ENCODE results near the gene RIC1. TPM values are rescaled to one million over a fixed set of nuclear protein-coding genes. Genes with fewer than 3 reads are reported as not detected.
A peak's percentile ranks its signal among the peaks of the same experiment; 100 is the strongest.
"Not testable (repeated sequence)": the region's sequence is repeated elsewhere in the genome, so short reads cannot be mapped to it uniquely, and the experiment has no call there.

RIC1 gene, protein sequence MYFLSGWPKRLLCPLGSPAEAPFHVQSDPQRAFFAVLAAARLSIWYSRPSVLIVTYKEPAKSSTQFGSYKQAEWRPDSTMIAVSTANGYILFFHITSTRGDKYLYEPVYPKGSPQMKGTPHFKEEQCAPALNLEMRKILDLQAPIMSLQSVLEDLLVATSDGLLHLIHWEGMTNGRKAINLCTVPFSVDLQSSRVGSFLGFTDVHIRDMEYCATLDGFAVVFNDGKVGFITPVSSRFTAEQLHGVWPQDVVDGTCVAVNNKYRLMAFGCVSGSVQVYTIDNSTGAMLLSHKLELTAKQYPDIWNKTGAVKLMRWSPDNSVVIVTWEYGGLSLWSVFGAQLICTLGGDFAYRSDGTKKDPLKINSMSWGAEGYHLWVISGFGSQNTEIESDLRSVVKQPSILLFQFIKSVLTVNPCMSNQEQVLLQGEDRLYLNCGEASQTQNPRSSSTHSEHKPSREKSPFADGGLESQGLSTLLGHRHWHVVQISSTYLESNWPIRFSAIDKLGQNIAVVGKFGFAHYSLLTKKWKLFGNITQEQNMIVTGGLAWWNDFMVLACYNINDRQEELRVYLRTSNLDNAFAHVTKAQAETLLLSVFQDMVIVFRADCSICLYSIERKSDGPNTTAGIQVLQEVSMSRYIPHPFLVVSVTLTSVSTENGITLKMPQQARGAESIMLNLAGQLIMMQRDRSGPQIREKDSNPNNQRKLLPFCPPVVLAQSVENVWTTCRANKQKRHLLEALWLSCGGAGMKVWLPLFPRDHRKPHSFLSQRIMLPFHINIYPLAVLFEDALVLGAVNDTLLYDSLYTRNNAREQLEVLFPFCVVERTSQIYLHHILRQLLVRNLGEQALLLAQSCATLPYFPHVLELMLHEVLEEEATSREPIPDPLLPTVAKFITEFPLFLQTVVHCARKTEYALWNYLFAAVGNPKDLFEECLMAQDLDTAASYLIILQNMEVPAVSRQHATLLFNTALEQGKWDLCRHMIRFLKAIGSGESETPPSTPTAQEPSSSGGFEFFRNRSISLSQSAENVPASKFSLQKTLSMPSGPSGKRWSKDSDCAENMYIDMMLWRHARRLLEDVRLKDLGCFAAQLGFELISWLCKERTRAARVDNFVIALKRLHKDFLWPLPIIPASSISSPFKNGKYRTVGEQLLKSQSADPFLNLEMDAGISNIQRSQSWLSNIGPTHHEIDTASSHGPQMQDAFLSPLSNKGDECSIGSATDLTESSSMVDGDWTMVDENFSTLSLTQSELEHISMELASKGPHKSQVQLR (N-terminal part only)
- 10 to 100 TPM in 1 of 2 donors, 1 to 10 TPM in 1; 9.2 to 10.9 TPM for total RNA-seq
- long read RNA-seq, partial matches to known transcripts, result 1 of 3 reads
- long read RNA-seq, other reads (novel, unspliced or antisense), result 2 of 3 reads

DNA sequence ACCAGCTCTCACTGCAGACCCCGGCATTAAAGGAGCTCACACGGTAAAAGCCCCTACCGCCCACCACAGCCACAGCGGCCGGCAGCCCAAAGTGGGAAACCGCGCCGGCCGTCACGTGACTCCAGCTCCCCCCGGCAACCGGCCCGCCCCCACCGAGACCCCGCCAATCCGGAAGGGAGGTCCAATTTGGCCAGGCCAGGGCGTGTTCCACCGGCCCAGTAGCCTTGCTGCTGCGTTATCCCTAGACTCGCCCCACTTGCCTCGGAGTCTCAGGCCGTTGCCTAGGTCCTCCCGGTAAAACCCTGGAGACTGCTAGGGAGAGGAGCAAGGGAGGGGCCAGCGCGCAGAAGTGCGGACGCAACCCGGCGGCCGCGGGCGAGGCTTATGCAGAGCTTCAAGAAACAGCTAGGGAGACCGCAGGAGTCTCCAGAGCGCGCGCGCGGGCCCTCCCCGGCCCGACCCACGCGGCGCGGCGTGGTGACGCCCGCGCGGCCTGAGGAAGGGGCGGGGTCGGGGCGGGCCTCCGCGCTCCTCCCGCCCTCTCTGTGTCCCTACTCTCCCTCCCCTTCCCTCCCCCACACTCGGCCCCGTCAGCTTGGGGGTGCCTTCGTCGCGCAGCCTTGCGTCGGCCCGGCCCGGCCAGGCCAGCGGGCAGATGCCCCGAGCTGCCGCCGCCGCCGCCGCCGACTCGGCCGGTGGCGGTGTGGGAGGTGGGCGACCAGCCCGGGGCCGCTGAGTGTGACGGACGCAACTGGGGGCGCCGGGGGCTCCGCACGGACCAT, at the start of gene RIC1:
Gene RIC1 (plus strand): TSS at position 578 of the 782 bp plus-strand sequence. CDS start 203 bp downstream, at position 781.
- DNase-seq, result peak; percentile 91
- peak; percentile 96 for ATAC-seq
- intact Hi-C loops (cut with DNase I), result no loop called here

DNA sequence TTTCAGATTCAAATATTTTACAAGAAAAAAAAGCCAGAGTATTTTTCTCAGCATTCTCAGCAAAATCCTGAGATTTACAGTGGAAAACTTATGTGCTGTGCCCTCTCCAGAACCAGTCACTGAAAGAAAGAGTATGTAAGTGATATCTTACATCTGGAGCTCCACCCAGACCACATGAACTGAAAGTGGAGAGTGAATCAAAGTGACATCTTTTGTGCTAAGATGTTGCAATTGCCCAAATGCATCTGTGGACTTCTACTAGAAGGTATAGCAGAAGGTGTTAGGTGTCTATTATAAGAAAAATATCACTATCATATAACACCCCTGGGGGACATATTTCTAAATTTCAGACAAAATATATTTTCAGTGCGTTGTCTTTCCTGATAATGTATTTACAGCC, 49.0 kb upstream of the RIC1 start:
- DNase-seq (no peak), ATAC-seq (no peak)
- intact Hi-C loops (cut with DNase I), result loop anchor here in 1 of 2 donors (5.0 kb wide), 1 partner anchor 68 kb away; the partner anchor contains the start of gene PDCD1LG2

DNA sequence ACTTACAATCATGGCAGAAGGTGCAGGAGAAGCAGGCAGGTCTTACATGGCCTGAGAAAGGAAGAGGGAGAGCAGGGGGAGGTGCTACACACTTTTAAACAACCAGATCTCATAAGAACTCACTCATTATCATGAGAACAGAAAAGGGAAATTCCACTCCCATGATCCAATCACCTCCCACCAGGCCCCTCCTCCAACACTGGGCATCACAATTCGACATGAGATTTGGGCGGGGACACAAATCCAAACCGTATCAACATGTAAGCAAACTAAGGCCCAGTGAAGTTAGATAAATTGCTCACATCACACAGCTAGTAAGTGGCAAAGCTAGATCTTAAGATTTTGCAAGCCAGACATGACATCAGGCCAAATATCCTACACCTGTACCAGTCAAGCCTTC, 48.3 kb upstream of the RIC1 start:
- intact Hi-C loops (cut with DNase I), result no loop called here
- DNase-seq, result no peak

DNA sequence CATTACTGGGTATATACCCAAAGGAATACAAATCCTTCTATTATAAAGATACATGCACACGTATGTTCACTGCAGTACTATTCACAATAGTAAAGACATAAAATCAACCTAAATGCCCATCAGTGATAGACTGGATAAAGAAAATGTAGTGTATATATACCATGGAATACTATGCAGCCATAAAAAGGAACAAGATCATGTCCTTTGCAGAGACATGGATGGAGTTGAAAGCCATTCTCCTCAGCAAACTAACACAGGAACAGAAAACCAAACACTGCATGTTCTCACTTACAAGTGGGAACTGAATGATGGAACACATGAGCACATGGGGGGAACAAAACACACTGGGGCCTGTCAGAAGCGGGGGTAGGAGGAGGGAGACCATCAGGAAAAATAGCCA, 47.2 kb upstream of the RIC1 start:
- intact Hi-C loops (cut with DNase I); ATAC-seq; DNase-seq: not testable (repeated sequence)

More for the DNA sequence above, 48.3 kb upstream of the RIC1 start:
- no peak for ATAC-seq

DNA sequence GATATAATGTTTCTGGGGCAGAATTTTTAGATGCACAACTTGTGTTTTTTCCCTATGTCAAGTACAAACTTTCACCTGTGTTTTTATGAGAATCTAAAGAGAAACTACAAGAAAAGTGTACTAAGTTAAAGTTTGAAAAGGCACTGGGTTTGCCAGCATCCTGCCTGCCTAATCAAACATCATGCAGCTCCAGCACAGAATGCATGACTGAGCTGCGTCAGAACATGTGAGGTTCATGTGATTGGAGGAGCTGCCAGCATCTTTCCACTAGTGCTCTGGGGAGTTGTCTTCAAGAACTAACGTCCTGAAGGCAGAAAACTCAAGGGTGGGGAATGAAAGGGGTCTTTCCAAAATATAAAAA, 46.1 kb upstream of the RIC1 start:
- DNase-seq (peak; percentile 44), ATAC-seq (peak; percentile 78 to 83)
- intact Hi-C loops (cut with DNase I), result no loop called here

DNA sequence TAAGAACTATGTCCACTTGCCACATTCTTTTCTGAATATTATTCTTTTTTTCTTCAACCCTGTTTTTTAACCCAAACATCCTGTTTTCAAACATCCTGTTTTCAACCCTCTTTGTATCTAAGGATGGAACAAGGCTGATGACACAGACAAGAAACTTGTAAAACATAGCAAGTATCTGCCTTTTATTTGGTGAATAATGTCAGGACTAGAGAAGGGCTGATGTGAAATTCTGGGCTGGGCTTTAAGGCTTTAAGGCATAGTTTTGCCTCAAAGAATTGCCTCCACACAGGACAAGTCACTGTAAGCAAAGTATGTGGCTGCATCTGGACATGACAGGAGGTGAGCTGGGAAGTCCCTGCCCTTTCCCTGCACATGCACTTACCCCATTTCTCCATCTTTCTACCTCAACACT, 42.5 kb upstream of the RIC1 start:
- ATAC-seq, result no peak
- intact Hi-C loops (cut with DNase I), result loop anchor here in 1 of 2 donors (5.0 kb wide), 2 partner anchors 84 to 399 kb away; partner anchors contain the start of gene INSL6
- no peak for DNase-seq

- ATAC-seq (no peak), DNase-seq (no peak)
- intact Hi-C loops (cut with DNase I), result loop anchor here in 1 of 2 donors (5.0 kb wide), 2 partner anchors 85 to 400 kb away; partner anchors contain the start of gene INSL6
These were observed 41.9 kb upstream of the RIC1 start for GRCh38 chr9:5587024-5587423.

DNA sequence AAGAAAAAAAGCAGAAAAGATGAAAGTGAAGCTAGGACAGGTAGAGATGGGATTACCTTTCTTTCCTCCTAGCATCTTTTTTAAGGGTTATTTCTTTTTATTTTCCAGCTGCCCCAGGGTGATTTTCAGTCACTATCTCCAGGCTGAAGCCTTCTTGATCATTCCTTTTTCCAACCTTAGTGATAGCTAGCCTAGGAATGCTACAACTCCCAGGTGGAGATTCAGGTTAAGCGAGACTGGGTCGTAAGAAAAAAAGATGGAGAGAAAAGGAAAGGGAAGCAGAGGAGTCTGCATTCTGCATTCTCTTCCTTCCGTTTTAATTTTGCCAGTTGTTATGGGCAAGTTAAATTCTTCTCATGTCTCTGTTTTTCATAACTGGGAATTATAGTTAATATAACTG, 36.7 kb upstream of the RIC1 start:
- DNase-seq (no peak), ATAC-seq (no peak)
- intact Hi-C loops (cut with DNase I), result loop anchor here in 1 of 2 donors (5.0 kb wide), 1 partner anchor 140 kb away; the partner anchor contains the start of gene CD274

GRCh38 chr9:5592904-5593303, 36.0 kb upstream of the RIC1 start:
- ATAC-seq (no peak), DNase-seq (no peak)
- intact Hi-C loops (cut with DNase I), result loop anchor here in 1 of 2 donors (5.0 kb wide), 1 partner anchor 141 kb away; the partner anchor contains the start of gene CD274

GRCh38 chr9:5593904-5594303, 35.0 kb upstream of the RIC1 start:
- DNase-seq (no peak), ATAC-seq (no peak)
- intact Hi-C loops (cut with DNase I), result loop anchor here in 1 of 2 donors (5.0 kb wide), 1 partner anchor 142 kb away; the partner anchor contains the start of gene CD274

- no peak for ATAC-seq
- DNase-seq, result no peak
- intact Hi-C loops (cut with DNase I), result loop anchor here in 1 of 2 donors (5.0 kb wide), 1 partner anchor 834 kb away; no protein-coding TSS in a partner anchor
These were observed 32.7 kb upstream of the RIC1 start for GRCh38 chr9:5596173-5596572.

DNA sequence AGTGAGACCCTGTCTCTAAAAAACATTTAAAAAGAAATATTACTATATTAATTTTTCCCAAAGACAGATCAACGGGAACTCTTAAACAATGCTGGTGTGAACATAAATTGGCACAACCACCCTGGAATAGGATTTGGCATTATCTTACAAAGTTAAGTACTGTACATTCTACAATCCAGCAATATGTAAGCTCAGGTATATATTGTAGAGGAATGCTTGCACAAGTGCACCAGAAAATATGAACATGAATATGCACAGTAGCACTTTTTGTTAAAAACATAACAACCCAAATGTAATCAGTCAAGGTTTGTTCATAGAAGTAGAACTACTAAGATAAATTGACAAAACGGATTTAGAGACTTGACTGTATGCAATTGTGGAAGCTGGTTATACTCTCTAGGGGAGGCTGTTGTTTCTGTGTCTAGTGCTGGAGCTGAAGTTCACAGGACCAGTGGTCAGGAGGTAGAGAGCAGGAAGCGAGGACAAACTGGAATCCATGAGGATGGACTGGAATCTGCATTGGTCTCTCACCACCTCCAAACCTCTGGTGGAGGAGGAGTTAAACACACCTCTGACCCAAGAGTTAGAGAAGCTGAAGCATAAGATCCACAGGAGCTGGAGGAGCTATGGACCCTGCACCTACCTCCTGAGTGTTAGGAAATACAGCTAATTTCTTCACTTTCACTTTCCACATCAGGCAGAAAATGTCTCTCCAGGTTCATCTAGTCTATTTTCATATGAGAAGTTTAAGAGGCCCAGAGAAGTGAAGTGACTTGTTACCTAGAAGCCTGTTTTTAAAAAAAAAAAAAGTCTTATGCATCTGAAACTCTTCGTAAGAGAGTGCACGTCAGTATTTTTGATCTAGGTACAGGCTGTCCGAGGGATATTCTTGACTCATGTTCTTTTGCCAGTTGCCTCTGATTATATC, 20.3 kb upstream of the RIC1 start:
- intact Hi-C loops (cut with DNase I), result no loop called here
- DNase-seq (no peak), ATAC-seq (peak; percentile 64 to 90)

GRCh38 chr9:5609226-5609596, 19.7 kb upstream of the RIC1 start:
- ATAC-seq (peak in 1 of 2 donors; percentile 16), DNase-seq (no peak)
- intact Hi-C loops (cut with DNase I), result no loop called here

- intact Hi-C loops (cut with DNase I), result no loop called here
- ATAC-seq, result no peak
- no peak for DNase-seq
These were observed 18.4 kb upstream of the RIC1 start for GRCh38 chr9:5610491-5610890.

GRCh38 chr9:5611321-5612184, 17.4 kb upstream of the RIC1 start:
- DNase-seq (no peak), ATAC-seq (no peak)
- intact Hi-C loops (cut with DNase I), result no loop called here

DNA sequence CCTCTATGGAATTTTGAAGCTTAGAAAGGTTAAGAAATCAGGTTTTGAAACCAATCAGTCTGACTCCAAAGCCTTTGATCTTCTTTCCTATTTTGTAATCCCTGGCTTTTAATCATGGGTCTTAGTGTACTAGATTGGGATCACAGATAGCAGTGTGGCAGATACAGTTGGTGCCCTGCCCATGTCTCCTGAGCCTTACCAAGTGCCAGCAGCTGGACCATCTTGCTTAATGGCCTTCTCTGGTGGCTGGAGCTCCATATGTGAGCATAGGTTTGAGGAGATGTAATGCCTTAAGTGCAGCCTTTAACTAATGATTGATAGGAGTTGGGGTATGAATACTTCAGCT, 16.7 kb upstream of the RIC1 start:
- DNase-seq (no peak), ATAC-seq (no peak)

More for the DNA sequence above, 16.7 kb upstream of the RIC1 start:
- intact Hi-C loops (cut with DNase I), result no loop called here

Data from left cardiac atrium (tissue), 4 donors.